GM13977 (cell line): ENCODE data around the gene ZRANB3.
"Not testable (repeated sequence)": the region's sequence is repeated elsewhere in the genome, so short reads cannot be mapped to it uniquely, and the experiment has no call there.

Experiments
- DNase-seq: peaks from one replicate; pipeline ENCODE4 v3.0.0; 2012; ENCODE audit warnings: low spot score
- CTCF ChIP-seq: IDR thresholded peaks from 2 replicates; pipeline ENCODE4 v1.5.1; 2012; ENCODE audit warnings: mild to moderate bottlenecking, control low read depth; ENCODE audit not compliant: insufficient read depth; ENCODE audit errors: extremely low read depth, missing control alignments
- in situ Hi-C: fragments of 300-500 bp; cut with MboI; formaldehyde crosslinking; loops from one replicate; pipeline ENCODE4 v1.12.0; 2022; ENCODE audit warnings: low sequenced_read_pairs, low pct_unique_long_range_greater_than_20kb, mixed read lengths, inconsistent platforms; ENCODE audit not compliant: unreplicated experiment

The ZRANB3 gene

GRCh38 chr2:135424849-135425248 lies 106.2 kb downstream of the ZRANB3 start:
- no peak for DNase-seq
- TF ChIP-seq CTCF, result no peak
- in situ Hi-C loops, result no loop called here

- TF ChIP-seq CTCF, result no peak
- in situ Hi-C loops, result no loop called here
- no peak for DNase-seq
Measured at GRCh38 chr2:135422898-135423297, 108.1 kb downstream of the ZRANB3 start.

DNA sequence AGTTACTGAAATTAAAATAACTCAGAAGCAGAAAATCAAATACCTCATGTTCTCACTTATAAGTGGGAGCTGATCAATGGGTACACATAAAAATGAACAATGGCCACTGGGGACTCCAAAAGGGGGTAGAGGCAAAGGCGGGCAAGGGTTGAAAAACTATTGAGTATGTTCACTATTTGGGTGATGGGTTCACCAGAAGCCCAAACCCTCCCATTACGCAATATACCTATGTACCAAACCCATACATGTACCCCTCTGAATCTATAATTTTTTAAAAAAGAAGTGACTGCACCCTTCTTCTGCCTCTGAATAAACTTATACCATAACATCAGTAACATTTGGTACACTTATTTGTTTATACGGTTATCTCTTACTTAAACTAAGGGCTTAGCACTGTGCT lies 119.4 kb downstream of the ZRANB3 start:
- no peak for DNase-seq
- in situ Hi-C loops, result no loop called here
- no peak for TF ChIP-seq CTCF

DNA sequence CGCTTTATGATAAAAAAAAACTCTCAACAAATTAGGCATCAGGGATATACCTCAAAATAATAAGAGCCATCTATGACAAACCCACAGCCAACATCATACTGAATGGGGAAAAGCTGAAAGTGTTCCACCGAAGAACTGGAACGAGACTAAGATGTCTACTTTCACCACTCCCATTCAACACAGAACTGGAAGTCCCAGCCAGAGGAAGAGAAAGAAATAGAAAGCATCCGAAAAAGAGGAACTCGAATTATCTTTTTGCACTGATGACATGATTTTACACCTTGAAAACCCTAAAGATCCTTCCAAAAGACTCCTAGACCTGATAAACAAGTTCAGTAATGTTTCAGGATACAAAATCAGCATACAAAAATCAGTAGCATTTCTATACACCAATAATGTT lies 121.6 kb downstream of the ZRANB3 start:
- no peak for TF ChIP-seq CTCF
- in situ Hi-C loops, result no loop called here
- DNase-seq, result no peak

GRCh38 chr2:135396259-135396658 lies 134.8 kb downstream of the ZRANB3 start:
- DNase-seq, in situ Hi-C loops: not testable (repeated sequence)

GRCh38 chr2:135386993-135387392 lies 144.0 kb downstream of the ZRANB3 start:
- in situ Hi-C loops, result no loop called here
- DNase-seq, result no peak
- TF ChIP-seq CTCF, result no peak

- TF ChIP-seq CTCF, result no peak
- DNase-seq, result no peak
Measured at GRCh38 chr2:135378591-135378990, 152.4 kb downstream of the ZRANB3 start.

GRCh38 chr2:135373702-135374101 lies 157.3 kb downstream of the ZRANB3 start:
- TF ChIP-seq CTCF, result no peak
- in situ Hi-C loops, result no loop called here
- no peak for DNase-seq

More at GRCh38 chr2:135378591-135378990, 152.4 kb downstream of the ZRANB3 start:
- in situ Hi-C loops, result no loop called here
